Urothelium cell line (cell line): ENCODE results near the gene AS3MT.
A peak's percentile ranks its signal among the peaks of the same experiment; 100 is the strongest.
"Not testable (repeated sequence)": the region's sequence is repeated elsewhere in the genome, so short reads cannot be mapped to it uniquely, and the experiment has no call there.

ENCODE experiments used
- DNase-seq: peaks from one replicate; pipeline ENCODE4 v3.0.0; 2011; ENCODE audit warnings: low spot score, mixed read lengths
- FAIRE-seq: peaks from 2 replicates; lab custom pipeline; 2011; peaks lifted over from hg19 to GRCh38; lab: Jason Lieb, UNC

AS3MT gene

GRCh38 chr10:102917962-102918816, 48.9 kb downstream of the AS3MT start, which contains the start of gene CNNM2:
CNNM2 (plus strand) TSS chr10:102918294; CDS start chr10:102918481, 187 bp downstream.
- peak; percentile 98 for FAIRE-seq
- DNase-seq: peak; percentile 99

- FAIRE-seq (no peak), DNase-seq (peak; percentile 21)
Observed at GRCh38 chr10:102918817-102919245, 49.6 kb downstream of the AS3MT start.

DNA sequence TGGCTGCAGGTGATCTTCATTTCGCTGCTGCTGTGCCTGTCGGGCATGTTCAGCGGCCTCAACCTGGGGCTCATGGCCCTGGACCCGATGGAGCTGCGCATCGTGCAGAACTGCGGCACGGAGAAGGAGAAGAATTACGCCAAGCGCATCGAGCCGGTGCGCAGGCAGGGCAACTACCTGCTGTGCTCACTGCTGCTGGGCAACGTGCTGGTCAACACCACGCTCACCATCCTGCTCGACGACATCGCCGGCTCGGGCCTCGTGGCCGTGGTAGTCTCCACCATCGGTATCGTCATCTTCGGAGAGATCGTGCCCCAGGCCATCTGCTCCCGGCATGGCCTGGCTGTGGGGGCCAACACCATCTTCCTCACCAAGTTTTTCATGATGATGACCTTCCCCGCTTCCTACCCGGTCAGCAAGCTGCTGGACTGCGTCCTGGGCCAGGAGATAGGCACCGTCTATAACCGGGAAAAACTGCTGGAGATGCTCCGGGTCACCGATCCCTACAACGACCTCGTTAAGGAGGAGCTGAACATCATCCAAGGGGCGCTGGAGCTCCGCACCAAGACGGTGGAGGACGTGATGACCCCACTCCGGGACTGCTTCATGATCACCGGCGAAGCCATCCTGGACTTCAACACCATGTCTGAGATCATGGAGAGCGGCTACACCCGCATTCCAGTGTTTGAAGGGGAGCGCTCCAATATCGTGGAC, 50.1 kb downstream of the AS3MT start:
- FAIRE-seq (no peak), DNase-seq (peak; percentile 21)

- FAIRE-seq (no peak), DNase-seq (no peak)
Observed at GRCh38 chr10:102919992-102920739, 50.9 kb downstream of the AS3MT start.

- no peak for FAIRE-seq
- no peak for DNase-seq
Observed at GRCh38 chr10:102923601-102924000, 54.3 kb downstream of the AS3MT start.

GRCh38 chr10:102926842-102927241, 57.6 kb downstream of the AS3MT start:
- no peak for FAIRE-seq

GRCh38 chr10:102927311-102928010, 58.2 kb downstream of the AS3MT start:
- DNase-seq (no peak), FAIRE-seq (peak; percentile 37)

More at GRCh38 chr10:102926842-102927241, 57.6 kb downstream of the AS3MT start:
- DNase-seq: no peak

- FAIRE-seq, DNase-seq: not testable (repeated sequence)
Observed at GRCh38 chr10:102928442-102928841, 59.2 kb downstream of the AS3MT start.

DNA sequence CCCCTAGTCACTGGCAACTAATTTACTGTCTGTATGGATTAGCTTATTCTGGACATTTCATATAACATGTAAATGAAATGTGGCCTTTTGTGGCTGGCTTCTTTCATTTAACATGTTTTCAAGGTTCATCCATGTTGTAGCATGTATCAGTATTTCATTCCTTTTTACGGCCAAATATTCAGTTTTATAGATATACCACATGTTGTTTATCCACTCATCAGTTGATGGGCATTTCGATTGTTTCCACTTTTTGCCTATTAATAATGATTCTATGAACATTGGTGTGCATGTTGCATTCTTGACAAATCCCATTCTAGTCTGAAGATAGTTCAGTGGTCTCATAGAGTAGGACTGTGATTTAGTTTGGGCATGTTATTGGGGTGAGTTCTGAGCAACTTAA, 61.5 kb downstream of the AS3MT start:
- FAIRE-seq (no peak), DNase-seq (no peak)

GRCh38 chr10:102931643-102932042, 62.4 kb downstream of the AS3MT start:
- DNase-seq: no peak
- FAIRE-seq: no peak

GRCh38 chr10:102935505-102935904, 66.2 kb downstream of the AS3MT start:
- FAIRE-seq (no peak), DNase-seq (no peak)

GRCh38 chr10:102935939-102936605, 66.8 kb downstream of the AS3MT start:
- DNase-seq (no peak), FAIRE-seq (no peak)

- FAIRE-seq (no peak), DNase-seq (no peak)
Observed at GRCh38 chr10:102941401-102941800, 72.1 kb downstream of the AS3MT start.

DNA sequence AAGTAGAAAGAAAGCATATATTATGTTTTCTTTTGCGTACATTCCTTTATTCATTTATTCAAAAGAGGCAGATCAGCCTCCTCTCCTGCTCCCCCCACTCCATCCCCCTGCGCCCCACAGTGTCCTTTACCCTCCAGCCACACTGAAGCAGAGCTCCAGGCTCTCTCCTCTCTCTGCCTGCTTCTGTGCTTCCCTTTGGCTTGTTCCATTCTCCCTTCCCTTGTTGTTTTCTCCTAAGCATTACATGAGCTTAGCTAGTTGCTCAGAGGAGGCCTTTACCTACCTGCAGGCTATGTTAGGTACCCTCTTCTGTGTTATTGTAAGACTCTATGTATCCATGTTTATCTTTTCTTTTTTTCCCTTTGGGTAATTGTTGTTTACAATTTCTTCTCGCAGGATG, 76.2 kb downstream of the AS3MT start:
- FAIRE-seq (no peak), DNase-seq (no peak)

GRCh38 chr10:102945962-102946361, 76.7 kb downstream of the AS3MT start:
- no peak for FAIRE-seq
- no peak for DNase-seq

GRCh38 chr10:102946992-102947391, 77.7 kb downstream of the AS3MT start:
- no peak for DNase-seq
- no peak for FAIRE-seq

DNA sequence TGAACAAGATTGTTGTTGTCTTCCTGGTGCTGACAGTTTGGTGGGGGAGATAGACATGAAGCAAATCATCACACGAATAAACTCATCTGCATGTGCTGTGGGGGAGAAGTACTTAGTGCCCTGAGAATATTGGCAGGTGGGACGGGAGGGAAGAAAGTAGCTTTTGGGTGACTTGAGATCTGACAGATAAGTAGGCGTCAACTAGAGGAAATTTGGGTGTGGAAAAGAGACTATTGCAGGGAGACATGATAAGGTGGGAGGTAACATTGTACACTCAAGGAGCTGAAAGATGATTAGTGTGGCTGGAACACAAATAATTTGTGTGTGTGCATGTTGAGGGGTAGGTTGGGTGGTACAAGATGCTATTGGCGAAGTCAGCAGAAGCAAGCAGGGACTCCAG, 78.9 kb downstream of the AS3MT start:
- FAIRE-seq (peak; percentile 5), DNase-seq (no peak)

GRCh38 chr10:102948786-102949185, 79.5 kb downstream of the AS3MT start:
- FAIRE-seq (no peak), DNase-seq (no peak)

- DNase-seq: no peak
- FAIRE-seq: no peak
Observed at GRCh38 chr10:102949916-102950315, 80.6 kb downstream of the AS3MT start.

DNA sequence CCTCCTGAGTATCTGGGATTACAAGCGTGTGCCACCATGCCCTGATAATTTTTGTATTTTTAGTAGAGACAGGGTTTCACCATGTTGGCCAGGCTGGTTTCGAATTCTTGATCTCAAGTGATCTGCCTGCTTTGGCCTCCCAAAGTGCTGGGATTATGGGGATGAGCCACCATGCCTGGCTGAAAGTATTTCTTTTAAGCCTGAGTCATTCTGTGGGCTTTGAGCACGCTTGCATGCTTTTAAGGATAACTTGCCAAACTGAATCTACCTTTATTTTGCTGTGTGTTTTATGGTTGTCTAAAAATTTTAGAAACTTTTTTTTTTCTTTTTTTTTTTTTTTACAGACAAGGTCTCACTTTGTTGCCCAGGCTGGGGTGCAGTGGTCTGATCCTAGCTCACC, 82.0 kb downstream of the AS3MT start:
- FAIRE-seq: no peak
- DNase-seq: no peak
